Fibroblast of skin of left quadriceps (primary cell): ENCODE measurements around the gene AP4B1.
"Not testable (repeated sequence)": the region's sequence is repeated elsewhere in the genome, so short reads cannot be mapped to it uniquely, and the experiment has no call there.

Experiments
- DNase-seq, 2 experiments: peaks; one replicate each; pipeline ENCODE4 v3.0.0-alpha.2; 2013; ENCODE audit warnings: low read depth in 2 of 2

AP4B1 gene

DNA sequence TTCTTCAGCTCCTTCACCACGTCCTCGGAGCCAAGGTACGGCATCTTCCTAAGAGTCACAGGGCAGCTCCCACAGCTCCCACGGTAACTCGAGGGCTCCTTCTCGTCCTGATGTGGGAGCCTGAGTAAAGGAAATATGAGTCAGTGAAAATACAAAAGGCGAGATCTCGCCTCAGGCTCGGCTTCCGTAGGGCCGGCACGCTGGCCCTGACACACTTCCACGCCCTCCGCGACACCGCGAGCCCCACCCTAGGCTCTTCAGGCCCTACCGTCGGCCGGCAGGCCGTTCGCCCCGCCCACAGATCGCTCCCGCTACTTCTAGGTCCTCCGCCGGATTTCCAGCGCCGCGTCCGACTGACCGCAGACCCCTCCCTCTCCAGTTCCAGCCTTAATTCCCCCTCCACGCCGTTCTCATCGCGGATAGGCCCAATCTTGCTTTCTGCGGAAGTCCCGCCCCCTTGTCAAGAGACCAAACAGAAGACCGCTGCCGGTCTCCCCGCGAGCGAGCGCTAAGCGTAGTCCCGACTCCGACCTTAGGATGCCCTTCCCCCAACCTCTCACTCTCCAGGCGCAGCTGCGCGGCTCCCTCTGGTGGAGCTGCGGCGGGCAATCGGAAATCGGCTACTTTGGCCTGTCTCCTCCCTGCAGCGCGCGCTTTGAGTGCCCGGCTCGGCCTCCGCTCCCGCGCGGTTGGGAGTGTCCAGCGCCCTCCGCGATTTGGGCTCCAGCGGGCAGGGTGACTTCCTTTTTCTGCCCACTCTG, at the start of gene AP4B1, which contains the start of gene DCLRE1B:
AP4B1 (minus strand) TSS at position 126 of the 761 bp plus-strand sequence; CDS start at position 44, 82 bp downstream.
DCLRE1B (plus strand) TSS at position 653 of the 761 bp plus-strand sequence. CDS start 261 bp downstream, outside the sequence.
- peak; percentile 100 for DNase-seq

DNA sequence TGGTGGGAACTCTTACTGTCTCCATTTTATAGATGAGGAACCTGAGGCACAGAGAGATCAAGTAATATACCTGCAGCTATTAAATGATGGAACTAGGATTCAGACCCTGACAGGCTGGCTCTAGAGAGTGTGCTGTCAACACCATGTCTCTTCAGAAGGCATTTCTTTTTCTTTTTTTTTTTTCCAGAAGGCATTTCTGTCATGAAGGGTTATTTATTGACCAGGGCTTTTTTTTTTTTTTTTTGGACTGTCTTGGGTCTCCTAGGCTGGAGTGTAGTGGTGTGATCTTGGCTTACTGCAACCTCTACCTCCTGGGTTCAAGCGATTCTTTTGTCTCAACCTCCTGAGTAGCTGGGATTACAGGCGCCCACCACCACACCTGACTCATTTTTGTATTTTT, 47.1 kb upstream of the AP4B1 start:
- no peak for DNase-seq

GRCh38 chr1:113950908-113951307, 46.3 kb upstream of the AP4B1 start:
- DNase-seq = no peak

- DNase-seq = no peak
Measured at GRCh38 chr1:113949007-113949406, 44.4 kb upstream of the AP4B1 start.

- not testable (repeated sequence) for DNase-seq
Measured at GRCh38 chr1:113948151-113948550, 43.6 kb upstream of the AP4B1 start.

DNA sequence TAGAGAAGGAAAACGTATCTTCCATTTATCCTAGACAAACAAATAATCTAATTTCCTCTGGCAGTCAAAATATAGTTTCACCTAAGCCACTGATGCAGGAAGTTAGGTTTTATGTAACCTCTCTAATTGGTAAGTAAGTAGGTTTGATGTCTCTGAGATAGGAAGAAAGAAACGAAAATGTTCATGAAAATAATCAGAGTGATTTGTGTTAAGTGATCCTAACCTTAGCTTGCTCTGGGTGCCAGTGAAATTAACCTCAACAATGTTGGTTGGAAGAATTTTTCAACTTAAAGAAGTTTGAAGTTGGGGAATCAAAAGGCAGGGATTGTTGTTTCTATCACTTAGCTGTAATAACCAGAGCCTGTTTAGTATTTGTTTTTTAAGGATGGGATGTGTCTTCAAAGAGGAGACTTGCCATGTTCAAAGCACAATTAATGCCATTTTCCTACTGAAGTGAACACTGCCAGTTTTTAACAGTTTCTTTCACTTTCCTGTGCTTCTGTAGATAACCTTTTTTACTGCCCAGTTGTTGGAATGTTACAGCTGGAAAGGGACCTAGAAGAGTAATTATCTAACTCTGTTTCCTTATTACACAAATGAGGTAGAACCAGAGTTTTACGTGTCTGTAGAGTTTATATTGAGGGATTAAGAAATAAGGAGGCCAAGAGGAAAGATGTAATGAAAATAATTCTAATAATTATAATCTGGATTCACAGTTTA, 42.9 kb upstream of the AP4B1 start:
- DNase-seq = no peak

- DNase-seq = no peak
Measured at GRCh38 chr1:113946678-113947387, 42.2 kb upstream of the AP4B1 start.

GRCh38 chr1:113946112-113946511, 41.5 kb upstream of the AP4B1 start:
- DNase-seq = no peak

DNA sequence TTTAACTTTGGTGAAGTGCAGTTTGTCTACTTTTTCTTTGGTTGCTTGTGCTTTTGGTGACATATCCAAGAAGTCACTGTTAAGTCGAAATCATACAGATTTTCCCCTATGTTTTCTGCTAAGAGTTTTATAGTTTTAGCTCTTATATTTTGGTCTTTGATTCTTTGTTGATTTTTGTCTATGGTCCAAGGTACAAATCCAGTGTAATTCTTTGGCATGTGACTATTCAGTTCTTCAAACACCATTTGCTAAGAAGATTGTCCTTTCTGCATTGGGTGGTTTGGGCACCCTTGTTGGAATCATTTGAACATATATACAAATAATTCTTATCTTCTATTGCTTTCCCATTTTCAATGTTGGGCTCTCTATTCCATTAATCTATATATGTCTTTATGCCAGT, 40.7 kb upstream of the AP4B1 start:
- no peak for DNase-seq

- no peak for DNase-seq
Measured at GRCh38 chr1:113943028-113943811, 38.6 kb upstream of the AP4B1 start.

GRCh38 chr1:113942527-113942926, 37.9 kb upstream of the AP4B1 start:
- no peak for DNase-seq

GRCh38 chr1:113941245-113941559, 36.6 kb upstream of the AP4B1 start:
- no peak for DNase-seq

DNA sequence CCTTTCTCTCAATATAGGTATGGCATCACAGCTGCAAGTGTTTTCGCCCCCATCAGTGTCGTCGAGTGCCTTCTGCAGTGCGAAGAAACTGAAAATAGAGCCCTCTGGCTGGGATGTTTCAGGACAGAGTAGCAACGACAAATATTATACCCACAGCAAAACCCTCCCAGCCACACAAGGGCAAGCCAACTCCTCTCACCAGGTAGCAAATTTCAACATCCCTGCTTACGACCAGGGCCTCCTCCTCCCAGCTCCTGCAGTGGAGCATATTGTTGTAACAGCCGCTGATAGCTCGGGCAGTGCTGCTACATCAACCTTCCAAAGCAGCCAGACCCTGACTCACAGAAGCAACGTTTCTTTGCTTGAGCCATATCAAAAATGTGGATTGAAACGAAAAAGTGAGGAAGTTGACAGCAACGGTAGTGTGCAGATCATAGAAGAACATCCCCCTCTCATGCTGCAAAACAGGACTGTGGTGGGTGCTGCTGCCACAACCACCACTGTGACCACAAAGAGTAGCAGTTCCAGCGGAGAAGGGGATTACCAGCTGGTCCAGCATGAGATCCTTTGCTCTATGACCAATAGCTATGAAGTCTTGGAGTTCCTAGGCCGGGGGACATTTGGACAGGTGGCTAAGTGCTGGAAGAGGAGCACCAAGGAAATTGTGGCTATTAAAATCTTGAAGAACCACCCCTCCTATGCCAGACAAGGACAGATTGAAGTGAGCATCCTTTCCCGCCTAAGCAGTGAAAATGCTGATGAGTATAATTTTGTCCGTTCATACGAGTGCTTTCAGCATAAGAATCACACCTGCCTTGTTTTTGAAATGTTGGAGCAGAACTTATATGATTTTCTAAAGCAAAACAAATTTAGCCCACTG, 36.0 kb upstream of the AP4B1 start:
- no peak for DNase-seq

DNA sequence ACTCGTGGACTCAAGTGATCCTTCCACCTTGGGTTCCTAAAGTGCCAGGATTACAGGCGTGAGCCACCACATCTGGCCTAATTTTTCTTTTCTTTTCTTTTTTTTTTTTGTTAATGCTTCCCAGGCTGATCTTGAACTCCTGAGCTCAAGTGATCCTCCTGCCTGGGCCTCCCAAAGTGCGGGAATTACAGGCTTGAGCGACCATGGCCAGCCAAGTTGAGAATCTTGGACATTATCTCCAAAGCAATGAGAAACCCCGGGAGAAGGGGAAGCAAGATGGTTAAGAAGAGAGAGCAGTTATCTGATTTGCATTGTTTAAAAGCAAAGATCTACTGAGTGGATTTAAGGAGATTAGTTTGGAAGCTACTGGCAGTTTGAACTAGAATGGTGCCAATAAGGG, 33.6 kb upstream of the AP4B1 start:
- DNase-seq = no peak

GRCh38 chr1:113937146-113937545, 32.5 kb upstream of the AP4B1 start:
- DNase-seq = no peak

- no peak for DNase-seq
Measured at GRCh38 chr1:113935970-113936369, 31.4 kb upstream of the AP4B1 start.

- no peak for DNase-seq
Measured at GRCh38 chr1:113935176-113935575, 30.6 kb upstream of the AP4B1 start.

DNA sequence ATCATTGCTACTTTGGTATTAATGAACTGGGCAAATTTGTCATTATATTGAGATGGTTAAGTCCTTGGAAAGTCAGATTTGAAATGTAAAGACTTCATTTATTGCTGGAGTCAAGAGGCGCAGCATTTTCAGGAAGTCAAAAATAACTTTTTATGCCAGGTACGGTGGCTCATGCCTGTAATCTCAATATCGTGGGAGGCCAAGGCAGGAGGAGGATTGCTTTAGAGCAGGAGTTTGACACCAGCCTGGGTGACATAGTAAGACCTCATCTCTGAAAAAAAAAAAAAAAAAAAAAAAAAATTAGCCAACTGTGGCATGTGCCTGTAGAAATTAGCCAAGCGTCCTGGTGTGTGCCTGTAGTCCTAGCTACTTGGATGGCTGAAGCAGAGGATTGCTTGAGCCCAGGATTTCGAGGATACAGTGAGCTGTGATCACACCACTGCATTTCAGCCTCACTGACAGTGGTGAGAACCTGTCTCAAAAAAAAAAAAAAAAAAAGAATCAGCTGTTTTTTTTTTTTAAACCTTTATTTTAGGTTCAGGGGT, 30.0 kb upstream of the AP4B1 start:
- DNase-seq = no peak

GRCh38 chr1:113934006-113934405, 29.4 kb upstream of the AP4B1 start:
- DNase-seq = no peak

DNA sequence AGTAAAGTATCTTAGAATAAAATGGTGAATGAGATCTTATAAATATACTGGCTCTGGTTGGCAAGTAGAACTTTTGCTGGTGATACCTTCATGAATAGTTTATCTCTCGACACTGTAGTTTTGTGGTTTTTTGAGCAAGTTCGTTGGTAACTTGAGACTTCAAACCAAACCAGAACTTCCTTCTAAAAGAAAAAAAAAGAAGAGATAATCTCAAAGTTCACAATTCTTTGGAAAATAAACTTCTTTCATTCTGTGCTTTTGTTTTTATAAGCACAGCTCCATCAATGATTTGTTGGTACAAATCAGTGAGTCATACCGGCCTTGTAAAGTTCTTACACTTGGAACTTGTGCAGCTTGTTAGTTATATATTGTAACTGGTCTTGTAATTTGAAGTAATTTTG, 26.9 kb upstream of the AP4B1 start:
- no peak for DNase-seq
